ENCODE measurements around the gene ZFAND2B. TPM values are rescaled to one million over a fixed set of nuclear protein-coding genes. Genes with fewer than 3 reads are reported as not detected.
A peak's percentile ranks its signal among the peaks of the same experiment; 100 is the strongest.

ZFAND2B gene
- total RNA-seq, 4 donors from 2014 or later = 34.6 to 49.9 (median 43.6) TPM

- Histone ChIP-seq H3K4me3 (peak within 1 kb of the TSS; percentile 47 to 77 (median 65)), H3K27ac (peak within 1 kb of the TSS; percentile 88 to 98 (median 95)), H3K27me3 (no peaks in the 10 kb centered on the region), H3K9me3 (no peaks in the 10 kb centered on the region), H3K4me1 (peaks cover 21 to 46% (median 29%) of the 10 kb centered on the region in 3 donors), H3K36me3 (peaks cover 41 to 75% (median 44%) of the 10 kb centered on the region in 3 donors)
- TF ChIP-seq CTCF (IDR thresholded peaks at IDR 0.05) = no peak
- peak in 2 of 4 donors; percentile 20 to 74 for TF ChIP-seq POLR2A (IDR thresholded peaks at IDR 0.05)
- 6 to 34% methylated on average over 19 to 20 of the region's 71 CpGs for WGBS, 2 donors
- intact Hi-C loops (cut with DNase I) = loop anchor here (10.0 kb wide), 1 partner anchor 54 kb away; the partner anchor contains the start of gene NHEJ1
- peak; percentile 71 for DNase-seq
Observed at GRCh38 chr2:219218732-219219701, 12.4 kb downstream of the ZFAND2B start, which contains the start of gene ABCB6. ABCB6 (minus strand) TSS chr2:219218958; CDS start chr2:219218673, 285 bp downstream.

GRCh38 chr2:219219784-219220532, 13.4 kb downstream of the ZFAND2B start:
- no peak overlapping the region for H3K4me3 ChIP-seq
- H3K9me3 ChIP-seq = no peaks in the 10 kb centered on the region
- peaks cover 21 to 46% (median 29%) of the 10 kb centered on the region in 3 donors for H3K4me1 ChIP-seq
- TF ChIP-seq CTCF (IDR thresholded peaks at IDR 0.05) (no peak), POLR2A (IDR thresholded peaks at IDR 0.05) (no peak)
- DNase-seq = no peak
- peaks cover 42 to 75% (median 50%) of the 10 kb centered on the region in 3 donors for H3K36me3 ChIP-seq
- WGBS, 2 donors = 80 to 85% methylated on average over 14 to 15 of the region's 18 CpGs
- peak overlapping the region in 2 of 4 donors; percentile 93 to 98 for H3K27ac ChIP-seq
- intact Hi-C loops (cut with DNase I) = loop anchor here (10.0 kb wide), 1 partner anchor 55 kb away; the partner anchor contains the start of gene NHEJ1
- H3K27me3 ChIP-seq = no peaks in the 10 kb centered on the region

GRCh38 chr2:219220652-219221402, 14.2 kb downstream of the ZFAND2B start:
- H3K4me1 ChIP-seq = peaks cover 21 to 45% (median 29%) of the 10 kb centered on the region in 3 donors
- no peak overlapping the region for H3K4me3 ChIP-seq
- WGBS, 2 donors = 96 to 98% methylated on average over 5 to 10 of the region's 19 CpGs
- intact Hi-C loops (cut with DNase I) = no loop called here
- H3K27me3 ChIP-seq = no peaks in the 10 kb centered on the region
- DNase-seq = no peak
- H3K36me3 ChIP-seq = peaks cover 49 to 75% (median 52%) of the 10 kb centered on the region in 3 donors
- no peak overlapping the region for H3K27ac ChIP-seq
- no peaks in the 10 kb centered on the region for H3K9me3 ChIP-seq
- TF ChIP-seq POLR2A (IDR thresholded peaks at IDR 0.05) = no peak
- TF ChIP-seq CTCF (IDR thresholded peaks at IDR 0.05) = no peak

GRCh38 chr2:219221957-219222518, 15.5 kb downstream of the ZFAND2B start:
- peaks cover 14 to 37% (median 23%) of the 10 kb centered on the region in 3 donors for H3K4me1 ChIP-seq

More at GRCh38 chr2:219221957-219222518, 15.5 kb downstream of the ZFAND2B start:
- DNase-seq = no peak
- H3K9me3 ChIP-seq = no peaks in the 10 kb centered on the region
- 86 to 90% methylated on average over 7 to 12 of the region's 16 CpGs for WGBS, 2 donors
- intact Hi-C loops (cut with DNase I) = no loop called here
- no peak for TF ChIP-seq POLR2A (IDR thresholded peaks at IDR 0.05)
- no peak for TF ChIP-seq CTCF (IDR thresholded peaks at IDR 0.05)
- no peak overlapping the region for H3K27ac ChIP-seq
- no peaks in the 10 kb centered on the region for H3K27me3 ChIP-seq
- no peak overlapping the region for H3K4me3 ChIP-seq
- peaks cover 50 to 76% (median 50%) of the 10 kb centered on the region in 3 donors for H3K36me3 ChIP-seq

Data from esophagus squamous epithelium (tissue), 5 donors.